Fibroblast of mammary gland (primary cell): Measurements from ENCODE around the gene PTPN4.

Source experiments
- DNase-seq: peaks from one replicate; pipeline ENCODE4 v3.0.0-alpha.2; 2010; ENCODE audit warnings: low read depth
- H3K4me3 ChIP-seq: 2 replicates; pipeline ENCODE4 v1.5.1; 2011; ENCODE audit warnings: low read depth, mild to moderate bottlenecking, low read length, moderate library complexity; ENCODE audit not compliant: control insufficient read depth
- CTCF ChIP-seq: conservative IDR thresholded peaks from 2 replicates; pipeline ENCODE4 v1.5.1; 2011; ENCODE audit warnings: low read depth, low read length, inconsistent platforms; ENCODE audit not compliant: control insufficient read depth, insufficient read depth

The PTPN4 gene

GRCh38 chr2:119932809-119933208 is 173.1 kb downstream of the PTPN4 start:
- DNase-seq, result no peak
- TF ChIP-seq CTCF, result no peak
- H3K4me3 ChIP-seq, result no peak overlapping the region

- no peak for DNase-seq
- H3K4me3 ChIP-seq, result no peak overlapping the region
- no peak for TF ChIP-seq CTCF
Observed at GRCh38 chr2:119934319-119934718, 174.6 kb downstream of the PTPN4 start.

- H3K4me3 ChIP-seq, result no peak overlapping the region
- no peak for DNase-seq
- no peak for TF ChIP-seq CTCF
Observed at GRCh38 chr2:119937680-119938079, 178.0 kb downstream of the PTPN4 start.

GRCh38 chr2:119939915-119940314 is 180.2 kb downstream of the PTPN4 start:
- DNase-seq, result no peak
- no peak for TF ChIP-seq CTCF
- no peak overlapping the region for H3K4me3 ChIP-seq

GRCh38 chr2:119940856-119941255 is 181.1 kb downstream of the PTPN4 start:
- no peak for TF ChIP-seq CTCF
- DNase-seq, result no peak
- no peak overlapping the region for H3K4me3 ChIP-seq

GRCh38 chr2:119941388-119941787 is 181.7 kb downstream of the PTPN4 start:
- no peak overlapping the region for H3K4me3 ChIP-seq
- no peak for DNase-seq
- TF ChIP-seq CTCF, result no peak

- no peak overlapping the region for H3K4me3 ChIP-seq
- no peak for TF ChIP-seq CTCF
- DNase-seq, result no peak
Observed at GRCh38 chr2:119941981-119942513, 182.3 kb downstream of the PTPN4 start.
